ENCODE measurements around the gene KAT6B. TPM values are rescaled to one million over a fixed set of nuclear protein-coding genes. Genes with fewer than 3 reads are reported as not detected.

Gene KAT6B
- total RNA-seq, 4 donors from 2014 or later: 34.2 to 84.2 (median 47.3) TPM

DNA sequence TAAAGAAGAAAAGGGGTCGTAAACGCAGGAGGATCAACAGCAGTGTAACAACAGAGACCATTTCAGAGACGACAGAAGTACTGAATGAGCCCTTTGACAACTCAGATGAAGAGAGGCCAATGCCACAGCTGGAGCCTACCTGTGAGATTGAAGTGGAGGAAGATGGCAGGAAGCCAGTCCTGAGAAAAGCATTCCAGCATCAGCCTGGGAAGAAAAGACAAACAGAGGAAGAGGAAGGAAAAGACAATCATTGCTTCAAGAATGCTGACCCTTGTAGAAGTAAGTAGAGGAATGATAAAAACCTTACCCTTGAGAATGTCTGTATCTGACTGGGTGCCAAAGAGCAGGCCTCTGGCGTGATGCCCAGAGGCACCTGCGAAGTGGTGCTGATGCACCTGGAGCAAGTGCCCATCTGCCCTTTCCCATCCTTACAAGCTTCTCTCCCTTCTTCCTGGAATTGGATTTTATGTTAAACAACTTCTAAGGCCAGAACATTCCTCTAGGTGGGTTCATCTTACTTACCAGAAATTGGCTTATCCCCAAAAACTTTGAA, 198.6 kb downstream of the KAT6B start:
- TF ChIP-seq POLR2A (IDR thresholded peaks at IDR 0.05) (no peak), POLR2AphosphoS5 (IDR thresholded peaks at IDR 0.05) (no peak), EP300 (IDR thresholded peaks at IDR 0.05) (no peak)
- TF ChIP-seq, protein P1, sequence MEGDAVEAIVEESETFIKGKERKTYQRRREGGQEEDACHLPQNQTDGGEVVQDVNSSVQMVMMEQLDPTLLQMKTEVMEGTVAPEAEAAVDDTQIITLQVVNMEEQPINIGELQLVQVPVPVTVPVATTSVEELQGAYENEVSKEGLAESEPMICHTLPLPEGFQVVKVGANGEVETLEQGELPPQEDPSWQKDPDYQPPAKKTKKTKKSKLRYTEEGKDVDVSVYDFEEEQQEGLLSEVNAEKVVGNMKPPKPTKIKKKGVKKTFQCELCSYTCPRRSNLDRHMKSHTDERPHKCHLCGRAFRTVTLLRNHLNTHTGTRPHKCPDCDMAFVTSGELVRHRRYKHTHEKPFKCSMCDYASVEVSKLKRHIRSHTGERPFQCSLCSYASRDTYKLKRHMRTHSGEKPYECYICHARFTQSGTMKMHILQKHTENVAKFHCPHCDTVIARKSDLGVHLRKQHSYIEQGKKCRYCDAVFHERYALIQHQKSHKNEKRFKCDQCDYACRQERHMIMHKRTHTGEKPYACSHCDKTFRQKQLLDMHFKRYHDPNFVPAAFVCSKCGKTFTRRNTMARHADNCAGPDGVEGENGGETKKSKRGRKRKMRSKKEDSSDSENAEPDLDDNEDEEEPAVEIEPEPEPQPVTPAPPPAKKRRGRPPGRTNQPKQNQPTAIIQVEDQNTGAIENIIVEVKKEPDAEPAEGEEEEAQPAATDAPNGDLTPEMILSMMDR (IDR thresholded peaks at IDR 0.05): no peak
- no peak overlapping the region for H3K4me3 ChIP-seq
- H3K36me3 ChIP-seq: peaks cover 74% of the 10 kb centered on the region
- no peaks in the 10 kb centered on the region for H3K27me3 ChIP-seq
- WGBS: 67% methylated on average over 5 of the region's 5 CpGs
- no peaks in the 10 kb centered on the region for H3K4me1 ChIP-seq
- H3K9me3 ChIP-seq: no peaks in the 10 kb centered on the region
- H3K27ac ChIP-seq: no peak overlapping the region
- DNase-seq (ENCODE audit: low spot score in 2 of 2): no peak

DNA sequence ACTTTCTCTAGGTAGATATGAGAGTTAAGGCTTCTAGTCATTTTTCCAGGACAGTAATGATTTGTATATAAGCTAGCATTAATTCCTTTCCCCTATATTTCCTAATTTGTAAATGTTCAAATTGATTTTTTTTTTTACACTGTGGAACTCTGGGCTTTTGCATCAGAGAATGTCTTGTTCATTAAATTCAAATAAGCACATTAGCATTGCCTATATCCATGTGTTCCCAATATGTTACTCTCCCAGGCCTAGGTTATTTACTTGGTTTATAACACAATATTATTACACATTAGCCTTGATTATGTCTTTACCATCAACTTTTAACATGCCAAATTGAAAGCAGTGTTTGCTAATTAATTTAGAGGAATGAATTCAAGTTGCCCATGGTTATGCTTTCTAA, 201.6 kb downstream of the KAT6B start:
- Histone ChIP-seq H3K4me1 (no peaks in the 10 kb centered on the region), H3K4me3 (no peak overlapping the region), H3K27me3 (no peaks in the 10 kb centered on the region), H3K9me3 (no peaks in the 10 kb centered on the region), H3K36me3 (peaks cover 55% of the 10 kb centered on the region), H3K27ac (no peak overlapping the region)
- no peak for DNase-seq (ENCODE audit: low spot score in 2 of 2)
- no peak for TF ChIP-seq EP300 (IDR thresholded peaks at IDR 0.05)
- no peak for TF ChIP-seq POLR2A (IDR thresholded peaks at IDR 0.05)
- TF ChIP-seq, protein P1 (IDR thresholded peaks at IDR 0.05): no peak
- no peak for TF ChIP-seq POLR2AphosphoS5 (IDR thresholded peaks at IDR 0.05)

DNA sequence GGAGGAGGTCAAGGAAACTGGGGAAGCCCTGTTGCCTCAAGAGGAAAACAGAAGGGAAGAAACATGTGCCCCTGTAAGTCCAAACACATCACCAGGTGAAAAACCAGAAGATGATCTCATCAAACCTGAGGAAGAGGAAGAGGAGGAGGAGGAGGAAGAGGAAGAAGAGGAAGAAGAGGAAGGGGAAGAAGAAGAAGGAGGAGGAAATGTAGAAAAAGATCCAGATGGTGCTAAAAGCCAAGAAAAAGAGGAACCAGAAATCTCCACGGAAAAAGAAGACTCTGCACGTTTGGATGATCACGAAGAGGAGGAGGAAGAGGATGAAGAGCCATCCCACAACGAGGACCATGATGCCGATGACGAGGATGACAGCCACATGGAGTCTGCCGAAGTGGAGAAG, 202.3 kb downstream of the KAT6B start:
- Histone ChIP-seq H3K4me1 (no peaks in the 10 kb centered on the region), H3K27me3 (no peaks in the 10 kb centered on the region), H3K27ac (no peak overlapping the region), H3K4me3 (no peak overlapping the region), H3K9me3 (no peaks in the 10 kb centered on the region), H3K36me3 (peaks cover 55% of the 10 kb centered on the region)
- TF ChIP-seq POLR2AphosphoS5 (IDR thresholded peaks at IDR 0.05) (no peak), POLR2A (IDR thresholded peaks at IDR 0.05) (no peak)
- no peak for DNase-seq (ENCODE audit: low spot score in 2 of 2)
- WGBS: 65% methylated on average over 7 of the region's 7 CpGs

DNA sequence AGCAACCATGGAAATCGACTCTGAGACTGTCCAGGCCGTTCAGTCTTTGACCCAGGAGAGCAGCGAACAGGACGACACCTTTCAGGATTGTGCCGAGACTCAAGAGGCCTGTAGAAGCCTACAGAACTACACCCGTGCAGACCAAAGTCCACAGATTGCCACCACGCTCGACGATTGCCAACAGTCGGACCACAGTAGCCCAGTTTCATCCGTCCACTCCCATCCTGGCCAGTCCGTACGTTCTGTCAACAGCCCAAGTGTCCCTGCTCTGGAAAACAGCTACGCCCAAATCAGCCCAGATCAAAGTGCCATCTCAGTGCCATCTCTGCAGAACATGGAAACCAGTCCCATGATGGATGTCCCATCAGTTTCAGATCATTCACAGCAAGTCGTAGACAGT, 203.0 kb downstream of the KAT6B start:
- whole genome bisulfite sequencing: 93% methylated on average over 13 of the region's 15 CpGs
- no peaks in the 10 kb centered on the region for H3K9me3 ChIP-seq
- no peak overlapping the region for H3K27ac ChIP-seq
- H3K27me3 ChIP-seq: no peaks in the 10 kb centered on the region
- H3K36me3 ChIP-seq: peaks cover 55% of the 10 kb centered on the region
- no peak overlapping the region for H3K4me3 ChIP-seq
- no peak for DNase-seq (ENCODE audit: low spot score in 2 of 2)
- H3K4me1 ChIP-seq: no peaks in the 10 kb centered on the region
- TF ChIP-seq POLR2A (IDR thresholded peaks at IDR 0.05): no peak
- TF ChIP-seq EP300 (IDR thresholded peaks at IDR 0.05): no peak
- TF ChIP-seq POLR2AphosphoS5 (IDR thresholded peaks at IDR 0.05): no peak
- TF ChIP-seq, protein P1 (IDR thresholded peaks at IDR 0.05): no peak

DNA sequence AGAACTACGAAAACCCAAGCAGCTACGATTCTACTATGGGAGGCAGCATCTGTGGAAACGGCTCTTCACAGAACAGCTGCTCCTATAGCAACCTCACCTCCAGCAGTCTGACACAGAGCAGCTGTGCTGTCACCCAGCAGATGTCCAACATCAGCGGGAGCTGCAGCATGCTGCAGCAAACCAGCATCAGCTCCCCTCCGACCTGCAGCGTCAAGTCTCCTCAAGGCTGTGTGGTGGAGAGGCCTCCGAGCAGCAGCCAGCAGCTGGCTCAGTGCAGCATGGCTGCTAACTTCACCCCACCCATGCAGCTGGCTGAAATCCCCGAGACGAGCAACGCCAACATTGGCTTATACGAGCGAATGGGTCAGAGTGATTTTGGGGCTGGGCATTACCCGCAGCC, 203.5 kb downstream of the KAT6B start:
- 54% methylated on average over 6 of the region's 13 CpGs for WGBS
- no peak for TF ChIP-seq POLR2A (IDR thresholded peaks at IDR 0.05)
- TF ChIP-seq, protein P1 (IDR thresholded peaks at IDR 0.05): no peak
- TF ChIP-seq POLR2AphosphoS5 (IDR thresholded peaks at IDR 0.05): no peak
- no peak for TF ChIP-seq EP300 (IDR thresholded peaks at IDR 0.05)
- no peak overlapping the region for H3K27ac ChIP-seq
- no peak for DNase-seq (ENCODE audit: low spot score in 2 of 2)
- H3K9me3 ChIP-seq: no peaks in the 10 kb centered on the region
- H3K4me3 ChIP-seq: no peak overlapping the region
- H3K4me1 ChIP-seq: no peaks in the 10 kb centered on the region
- no peaks in the 10 kb centered on the region for H3K27me3 ChIP-seq
- peaks cover 52% of the 10 kb centered on the region for H3K36me3 ChIP-seq

DNA sequence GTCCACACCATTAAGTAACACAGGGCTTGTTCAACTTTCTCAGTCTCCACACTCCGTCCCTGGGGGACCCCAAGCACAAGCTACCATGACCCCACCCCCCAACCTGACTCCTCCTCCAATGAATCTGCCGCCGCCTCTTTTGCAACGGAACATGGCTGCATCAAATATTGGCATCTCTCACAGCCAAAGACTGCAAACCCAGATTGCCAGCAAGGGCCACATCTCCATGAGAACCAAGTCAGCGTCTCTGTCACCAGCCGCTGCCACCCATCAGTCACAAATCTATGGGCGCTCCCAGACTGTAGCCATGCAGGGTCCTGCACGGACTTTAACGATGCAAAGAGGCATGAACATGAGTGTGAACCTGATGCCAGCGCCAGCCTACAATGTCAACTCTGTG, 204.0 kb downstream of the KAT6B start:
- WGBS: 93% methylated on average over 10 of the region's 10 CpGs
- no peak for DNase-seq (ENCODE audit: low spot score in 2 of 2)

More for the DNA sequence above, 204.0 kb downstream of the KAT6B start:
- H3K27me3 ChIP-seq: no peaks in the 10 kb centered on the region
- no peak overlapping the region for H3K27ac ChIP-seq
- H3K4me1 ChIP-seq: no peaks in the 10 kb centered on the region
- no peak overlapping the region for H3K4me3 ChIP-seq
- no peak for TF ChIP-seq EP300 (IDR thresholded peaks at IDR 0.05)
- TF ChIP-seq, protein P1 (IDR thresholded peaks at IDR 0.05): no peak
- TF ChIP-seq POLR2A (IDR thresholded peaks at IDR 0.05): no peak
- no peak for TF ChIP-seq POLR2AphosphoS5 (IDR thresholded peaks at IDR 0.05)
- peaks cover 47% of the 10 kb centered on the region for H3K36me3 ChIP-seq
- no peaks in the 10 kb centered on the region for H3K9me3 ChIP-seq
